CD8-positive, alpha-beta memory T cell (primary cell): ENCODE measurements around the gene RAD51B. TPM values are rescaled to one million over a fixed set of nuclear protein-coding genes. Genes with fewer than 3 reads are reported as not detected.

Experiments used
- CTCF ChIA-PET: fragments of 350-600 bp; sonication (Branson Sonifier 250); formaldehyde crosslinking; loops from one replicate; lab custom pipeline; 2021; ENCODE audit warnings: antibody characterized with exemption; lab: Charles Lee
- POLR2A ChIA-PET: fragments of 350-600 bp; sonication (Branson Sonifier 250); formaldehyde crosslinking; loops from one replicate; lab custom pipeline; 2021; ENCODE audit warnings: antibody characterized with exemption; lab: Charles Lee
- DNase-seq, 5 donors: peaks; one replicate each; pipeline versions ENCODE4 v3.0.0 to v3.0.0-alpha.2; 2020 to 2022; ENCODE audit warnings: mixed read lengths in 1 of 5
- H3K27ac ChIP-seq: one replicate; pipeline ENCODE4 v1.7.0; 2013; ENCODE audit warnings: low read depth, mild to moderate bottlenecking, low read length, moderate library complexity
- H3K27me3 ChIP-seq: 2 replicates; pipeline ENCODE4 v1.7.0; 2013; ENCODE audit warnings: low read length, mild to moderate bottlenecking; ENCODE audit not compliant: insufficient read depth, poor library complexity, severe bottlenecking
- H3K36me3 ChIP-seq: 2 replicates; pipeline ENCODE4 v1.7.0; 2013; ENCODE audit warnings: mild to moderate bottlenecking, low read length, moderate library complexity; ENCODE audit not compliant: insufficient read depth
- H3K4me1 ChIP-seq: 2 replicates; pipeline ENCODE4 v1.7.0; 2013; ENCODE audit warnings: mild to moderate bottlenecking, low read length, moderate library complexity; ENCODE audit not compliant: insufficient read depth
- H3K4me3 ChIP-seq: 2 replicates; pipeline ENCODE4 v1.7.0; 2013; ENCODE audit warnings: mild to moderate bottlenecking, low read length
- H3K9me3 ChIP-seq: 2 replicates; pipeline ENCODE4 v1.7.0; 2013; ENCODE audit warnings: mild to moderate bottlenecking, low read length
- H3K27ac Mint-ChIP-seq, 8 donors: one replicate each; pipeline ENCODE4 v1.8.0; 2020 to 2021; ENCODE audit warnings: mixed read lengths in 8 of 8, mild to moderate bottlenecking in 6 of 8, inconsistent platforms in 3 of 8, moderate library complexity in 3 of 8
- H3K27me3 Mint-ChIP-seq, 2 donors: one replicate each; pipeline ENCODE4 v1.8.0; 2020 to 2021; ENCODE audit warnings: mixed read lengths in 2 of 2, mild to moderate bottlenecking in 1 of 2, moderate library complexity in 1 of 2
- H3K36me3 Mint-ChIP-seq, 3 donors: one replicate each; pipeline ENCODE4 v1.8.0; 2020 to 2021; ENCODE audit warnings: mixed read lengths in 3 of 3, inconsistent platforms in 1 of 3, mild to moderate bottlenecking in 1 of 3
- H3K4me1 Mint-ChIP-seq, 3 donors: one replicate each; pipeline ENCODE4 v1.8.0; 2020 to 2021; ENCODE audit warnings: mixed read lengths in 3 of 3, inconsistent platforms in 1 of 3, mild to moderate bottlenecking in 1 of 3
- H3K4me3 Mint-ChIP-seq, 7 donors: one replicate each; pipeline ENCODE4 v1.8.0; 2020 to 2021; ENCODE audit warnings: mixed read lengths in 7 of 7, mild to moderate bottlenecking in 6 of 7, moderate library complexity in 4 of 7, inconsistent platforms in 2 of 7
- H3K9me3 Mint-ChIP-seq, 5 donors: one replicate each; pipeline ENCODE4 v1.8.0; 2020 to 2022; ENCODE audit warnings: mixed read lengths in 5 of 5, mild to moderate bottlenecking in 3 of 5, moderate library complexity in 2 of 5, inconsistent platforms in 1 of 5
- polyA plus RNA-seq: library from polyadenylated mRNA; unstranded; fragments of 300-500 nt; fragmentation: Illumina TruSeq; gene quantifications from one replicate; pipeline ENCODE4 v1.2.3, GENCODE V29; 2021
- total RNA-seq, 2 experiments: library from RNA; stranded (reverse); gene quantifications; one replicate each; pipeline ENCODE4 v1.2.3, GENCODE V29; 2021

The RAD51B gene
- total and polyA plus RNA-seq, 3 experiments from 2014 or later, result 15.7 to 22.9 (median 17.4) TPM

DNA sequence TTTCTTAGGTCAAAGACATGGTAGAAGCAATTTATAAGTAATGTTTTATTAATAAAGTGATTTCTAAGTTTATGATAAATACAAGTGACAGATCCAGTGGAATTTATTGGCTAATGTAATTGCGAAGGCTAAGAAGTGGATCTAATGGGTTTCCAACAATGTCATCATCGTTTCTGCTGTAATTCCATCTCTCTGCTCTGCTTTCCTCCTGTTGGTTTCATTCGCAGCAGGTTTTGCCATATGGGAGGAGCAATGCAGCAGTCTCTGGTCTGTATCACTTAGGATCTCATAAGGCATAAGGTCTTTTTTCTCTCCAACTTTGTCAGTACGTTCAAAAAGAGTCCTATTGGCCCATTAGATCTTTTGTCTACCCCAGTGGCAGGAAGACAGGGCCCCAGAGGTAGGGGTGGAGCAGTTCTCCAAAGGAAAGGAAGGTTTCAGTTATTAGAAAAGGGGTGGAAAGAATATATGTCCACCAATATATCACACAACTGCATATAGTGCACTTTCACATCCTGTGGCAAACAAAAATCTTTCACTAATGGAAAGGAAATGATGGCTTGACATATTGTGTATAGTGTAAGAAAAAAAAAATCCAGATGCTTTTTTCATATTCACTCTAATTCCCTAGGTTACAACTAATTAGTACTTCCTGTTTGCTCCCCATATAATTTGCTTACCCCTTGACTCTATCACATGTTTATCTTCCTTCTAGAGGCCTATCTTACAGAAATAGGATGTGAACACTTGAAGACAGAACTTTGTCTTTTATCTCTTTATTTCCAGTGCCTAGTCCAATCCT lies 522.0 kb downstream of the RAD51B start:
- Histone ChIP-seq H3K4me3 (no peak overlapping the region), H3K36me3 (no peaks in the 10 kb centered on the region), H3K9me3 (no peaks in the 10 kb centered on the region), H3K4me1 (peaks cover 8% of the 10 kb centered on the region), H3K27ac (no peak overlapping the region), H3K27me3 (no peaks in the 10 kb centered on the region)
- DNase-seq, result no peak
- CTCF ChIA-PET, result no interaction called here
- H3K27me3 Mint-ChIP-seq, result no peaks in the 10 kb centered on the region
- H3K36me3 Mint-ChIP-seq, result peaks cover 0 to 10% (median 6%) of the 10 kb centered on the region in 3 donors
- H3K27ac Mint-ChIP-seq, result no peak overlapping the region
- H3K9me3 Mint-ChIP-seq, result peaks cover 0 to 3% (median 0%) of the 10 kb centered on the region in 5 donors
- POLR2A ChIA-PET, result no interaction called here
- H3K4me1 Mint-ChIP-seq, result peaks cover 9 to 14% (median 10%) of the 10 kb centered on the region in 3 donors
- no peak overlapping the region for H3K4me3 Mint-ChIP-seq

DNA sequence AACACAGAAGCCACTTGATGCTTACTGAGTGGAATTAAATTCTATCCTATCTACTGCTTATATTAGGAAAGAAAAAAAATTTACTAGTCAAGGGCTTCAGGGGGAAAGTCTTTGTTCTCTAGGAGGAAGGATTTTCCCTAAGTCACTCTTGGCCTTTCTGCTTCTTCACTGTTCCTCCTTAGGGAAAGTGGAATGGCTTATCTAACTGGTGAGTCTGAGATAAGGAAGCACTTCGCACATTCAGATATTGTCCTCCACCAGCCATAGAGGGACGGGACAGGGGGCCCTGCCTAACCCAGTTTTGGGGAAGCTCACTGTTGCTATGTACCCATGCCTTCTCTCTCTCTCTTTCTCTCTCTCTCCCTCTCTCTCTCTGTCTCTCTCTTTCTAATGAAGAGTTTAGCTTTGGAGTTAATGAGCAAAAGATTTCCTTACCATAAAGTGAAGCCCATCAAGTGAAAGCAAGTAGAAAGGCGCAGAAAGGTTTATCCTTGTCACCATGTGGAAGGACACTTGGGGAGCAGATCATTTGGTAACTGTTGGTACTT lies 522.7 kb downstream of the RAD51B start:
- Mint-ChIP-seq H3K4me1 (peaks cover 9 to 14% (median 10%) of the 10 kb centered on the region in 3 donors), H3K4me3 (no peak overlapping the region)
- POLR2A ChIA-PET, result no interaction called here

DNA sequence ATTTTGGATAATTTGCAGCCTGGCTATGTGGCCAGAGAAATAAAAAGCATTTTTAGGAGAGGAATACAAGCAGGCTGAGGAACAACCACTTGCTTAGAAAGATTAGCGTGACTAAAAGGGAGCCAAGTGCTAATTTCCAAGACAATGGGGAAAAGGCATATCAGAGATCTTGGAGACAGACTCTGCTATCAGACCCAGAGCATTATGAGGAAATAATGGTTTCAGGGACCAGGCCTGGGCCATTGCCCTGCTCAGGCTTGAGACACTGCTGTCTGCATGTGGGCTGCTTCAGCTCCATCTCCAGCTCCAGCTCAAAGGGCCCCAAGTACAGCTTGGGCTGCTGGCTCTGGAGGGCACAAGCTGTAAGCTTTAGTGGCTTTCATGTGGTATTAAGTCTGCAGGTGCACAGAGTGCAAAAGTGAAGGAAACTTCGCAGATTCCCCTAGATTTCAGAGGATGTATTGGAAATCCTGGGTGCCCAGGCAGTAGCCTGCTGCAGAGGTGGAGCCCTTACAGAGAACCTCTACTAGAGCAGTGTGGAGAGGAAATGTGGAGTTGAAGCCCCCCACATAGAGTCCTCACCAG lies 524.0 kb downstream of the RAD51B start:
- Mint-ChIP-seq H3K9me3 (peaks cover 0 to 3% (median 0%) of the 10 kb centered on the region in 5 donors), H3K4me3 (no peak overlapping the region), H3K36me3 (peaks cover 0 to 10% (median 8%) of the 10 kb centered on the region in 3 donors), H3K27ac (no peak overlapping the region), H3K27me3 (no peaks in the 10 kb centered on the region), H3K4me1 (peaks cover 9 to 14% (median 10%) of the 10 kb centered on the region in 3 donors)
- ChIA-PET CTCF (interaction anchor here (1.1 kb wide), 1 partner anchor 31 kb away, joined by 3 read pairs; no protein-coding TSS in a partner anchor), POLR2A (no interaction called here)
- H3K27me3 ChIP-seq, result no peaks in the 10 kb centered on the region
- H3K36me3 ChIP-seq, result no peaks in the 10 kb centered on the region
- H3K4me3 ChIP-seq, result no peak overlapping the region
- no peak overlapping the region for H3K27ac ChIP-seq
- no peak for DNase-seq
- H3K4me1 ChIP-seq, result peaks cover 8% of the 10 kb centered on the region
- no peaks in the 10 kb centered on the region for H3K9me3 ChIP-seq

More for the DNA sequence above, 522.7 kb downstream of the RAD51B start:
- DNase-seq, result no peak
- Histone ChIP-seq H3K36me3 (no peaks in the 10 kb centered on the region), H3K27ac (no peak overlapping the region), H3K9me3 (no peaks in the 10 kb centered on the region), H3K4me3 (no peak overlapping the region), H3K4me1 (peaks cover 8% of the 10 kb centered on the region), H3K27me3 (no peaks in the 10 kb centered on the region)
- Mint-ChIP-seq H3K36me3 (peaks cover 0 to 10% (median 6%) of the 10 kb centered on the region in 3 donors), H3K9me3 (peaks cover 0 to 3% (median 0%) of the 10 kb centered on the region in 5 donors), H3K27ac (no peak overlapping the region), H3K27me3 (no peaks in the 10 kb centered on the region)
- CTCF ChIA-PET, result no interaction called here

DNA sequence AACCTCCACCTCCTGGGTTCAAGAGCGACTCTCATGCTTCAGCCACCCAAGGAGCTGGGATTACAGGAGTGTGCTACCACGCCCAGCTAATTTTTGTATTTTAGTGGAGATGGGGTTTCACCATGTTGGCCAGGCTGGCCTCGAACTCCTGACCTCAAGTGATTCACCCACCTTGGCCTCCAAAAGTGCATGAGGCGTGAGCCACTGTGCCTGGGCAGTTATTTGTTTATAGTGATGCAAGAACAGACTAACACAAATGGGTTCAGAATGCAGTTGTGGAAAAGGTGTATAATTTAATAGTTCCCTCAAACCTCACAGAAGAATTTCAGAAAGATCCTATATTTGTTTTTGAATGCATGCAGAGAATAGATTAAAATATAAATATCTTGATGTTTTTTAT lies 526.2 kb downstream of the RAD51B start:
- ChIA-PET POLR2A (no interaction called here), CTCF (interaction anchor here (0.8 kb wide), 1 partner anchor 470 kb away, joined by 3 read pairs; no protein-coding TSS in a partner anchor)
- no peaks in the 10 kb centered on the region for H3K27me3 ChIP-seq
- Mint-ChIP-seq H3K4me1 (peaks cover 9 to 11% (median 10%) of the 10 kb centered on the region in 3 donors), H3K4me3 (no peak overlapping the region), H3K9me3 (peaks cover 0 to 3% (median 0%) of the 10 kb centered on the region in 5 donors), H3K27ac (no peak overlapping the region), H3K27me3 (no peaks in the 10 kb centered on the region), H3K36me3 (peaks cover 0 to 10% (median 8%) of the 10 kb centered on the region in 3 donors)
- no peak overlapping the region for H3K27ac ChIP-seq
- no peak for DNase-seq
- peaks cover 8% of the 10 kb centered on the region for H3K4me1 ChIP-seq
- H3K4me3 ChIP-seq, result no peak overlapping the region
- H3K9me3 ChIP-seq, result no peaks in the 10 kb centered on the region
- H3K36me3 ChIP-seq, result no peaks in the 10 kb centered on the region

DNA sequence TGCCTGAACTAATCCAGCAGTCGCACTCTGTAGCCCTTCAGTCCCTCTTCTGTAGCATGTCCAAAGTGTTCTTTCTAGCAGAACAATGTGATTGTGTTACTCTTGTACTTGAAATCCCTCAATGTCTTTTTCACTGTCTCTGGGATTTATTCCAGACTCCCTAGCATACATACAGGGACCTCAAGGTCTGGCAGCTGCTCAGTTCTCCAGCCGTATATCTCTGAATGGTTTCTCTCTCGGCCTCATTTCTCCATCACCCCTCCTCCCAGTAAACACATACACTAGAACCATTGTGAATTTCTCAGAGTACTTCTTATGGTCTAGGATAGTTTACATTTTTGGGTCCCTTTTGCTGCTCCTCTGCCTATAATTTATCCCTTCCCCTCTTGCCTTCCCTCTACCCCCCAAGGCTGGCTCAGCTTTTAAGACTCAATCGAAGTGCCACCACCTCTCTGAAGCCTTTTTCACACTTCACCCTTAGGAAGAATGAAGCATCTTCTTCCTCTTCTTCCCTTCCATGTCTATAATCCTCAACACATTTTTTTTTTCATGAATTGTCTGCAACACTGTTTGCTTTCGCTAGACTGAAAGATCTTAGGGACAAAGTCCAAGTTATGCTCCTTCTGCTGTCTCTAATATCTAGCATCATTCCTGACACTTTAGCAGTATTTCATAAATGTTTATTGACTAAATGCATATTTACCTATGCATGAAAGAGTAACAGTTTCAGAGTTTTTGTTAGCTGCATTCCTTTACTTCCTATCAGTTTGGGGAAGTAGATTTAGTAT lies 527.2 kb downstream of the RAD51B start:
- Histone ChIP-seq H3K27me3 (no peaks in the 10 kb centered on the region), H3K36me3 (no peaks in the 10 kb centered on the region), H3K4me3 (no peak overlapping the region), H3K4me1 (peaks cover 4% of the 10 kb centered on the region), H3K27ac (no peak overlapping the region), H3K9me3 (no peaks in the 10 kb centered on the region)
- H3K4me1 Mint-ChIP-seq, result peaks cover 4% of the 10 kb centered on the region in 3 donors
- CTCF ChIA-PET, result no interaction called here
- POLR2A ChIA-PET, result no interaction called here
- H3K27me3 Mint-ChIP-seq, result no peaks in the 10 kb centered on the region
- H3K27ac Mint-ChIP-seq, result peak overlapping the region in 2 of 8 donors; percentile 4 to 19
- no peak overlapping the region for H3K4me3 Mint-ChIP-seq
- peaks cover 0 to 10% (median 8%) of the 10 kb centered on the region in 3 donors for H3K36me3 Mint-ChIP-seq
- peaks cover 0 to 3% (median 0%) of the 10 kb centered on the region in 5 donors for H3K9me3 Mint-ChIP-seq
- no peak for DNase-seq

DNA sequence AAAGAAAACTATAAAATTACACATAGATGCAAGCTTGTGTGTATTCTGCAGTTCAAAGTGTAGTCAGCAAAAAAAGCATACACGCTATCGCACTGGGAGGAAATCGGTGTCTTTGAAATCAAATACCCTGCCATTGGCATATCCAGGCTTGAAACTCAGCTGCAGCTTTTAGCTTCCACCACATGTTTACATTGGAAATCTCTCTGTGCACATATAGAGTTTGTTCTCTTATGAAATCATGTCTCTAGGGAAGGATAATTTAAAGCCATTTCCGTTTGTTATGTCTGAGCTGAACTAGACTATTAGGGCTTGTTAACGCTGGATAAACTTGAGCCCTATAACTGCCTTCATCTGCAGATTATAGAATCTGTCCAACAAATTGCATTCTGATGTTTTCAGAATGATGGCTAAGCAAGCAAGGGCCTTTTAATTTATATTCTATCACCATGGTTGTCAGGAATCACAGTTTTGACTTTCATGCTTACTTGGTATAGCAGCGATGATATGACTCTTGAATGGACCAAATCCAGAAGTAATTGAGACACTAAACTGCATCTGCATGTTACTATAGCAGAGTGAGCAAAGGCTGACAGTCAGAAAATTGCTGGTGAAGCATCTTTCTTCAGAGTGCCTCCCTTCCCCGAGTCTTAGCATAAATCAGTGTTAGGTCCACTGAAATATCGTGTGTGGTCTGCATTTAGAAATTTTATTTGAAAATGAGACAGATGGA lies 530.5 kb downstream of the RAD51B start:
- ChIA-PET CTCF (no interaction called here), POLR2A (no interaction called here)
- H3K4me3 ChIP-seq, result no peak overlapping the region

DNA sequence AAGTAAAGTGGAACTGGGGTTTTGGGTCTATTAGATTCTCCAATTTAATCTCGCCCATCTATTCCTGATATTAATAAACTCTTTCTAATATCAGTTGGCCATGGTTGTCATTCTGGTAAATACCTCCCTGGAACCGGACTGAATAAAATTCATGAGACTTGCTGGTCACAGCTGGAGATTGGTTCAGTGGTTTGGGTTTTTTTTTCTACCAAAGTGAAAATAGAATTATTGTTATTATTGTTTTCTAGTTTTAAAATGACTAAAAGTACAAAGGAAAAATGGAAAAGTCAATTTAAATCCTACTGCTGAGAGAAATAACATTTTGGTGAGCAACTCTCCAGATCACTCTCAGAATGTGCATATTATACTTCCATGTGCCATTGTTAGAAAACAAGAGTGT lies 535.8 kb downstream of the RAD51B start:
- Mint-ChIP-seq H3K4me3 (no peak overlapping the region), H3K27me3 (no peaks in the 10 kb centered on the region), H3K4me1 (peaks cover 4 to 12% (median 6%) of the 10 kb centered on the region in 3 donors), H3K36me3 (peaks cover 0 to 4% (median 0%) of the 10 kb centered on the region in 3 donors), H3K27ac (no peak overlapping the region), H3K9me3 (no peaks in the 10 kb centered on the region)
- POLR2A ChIA-PET, result no interaction called here
- Histone ChIP-seq H3K27ac (no peak overlapping the region), H3K4me3 (no peak overlapping the region), H3K9me3 (no peaks in the 10 kb centered on the region), H3K4me1 (peaks cover 11% of the 10 kb centered on the region), H3K27me3 (no peaks in the 10 kb centered on the region), H3K36me3 (no peaks in the 10 kb centered on the region)
- CTCF ChIA-PET, result no interaction called here
- no peak for DNase-seq

More for the DNA sequence above, 530.5 kb downstream of the RAD51B start:
- Histone ChIP-seq H3K27ac (no peak overlapping the region), H3K9me3 (no peaks in the 10 kb centered on the region), H3K27me3 (no peaks in the 10 kb centered on the region), H3K36me3 (no peaks in the 10 kb centered on the region), H3K4me1 (no peaks in the 10 kb centered on the region)
- peaks cover 0 to under 1% (median 0%) of the 10 kb centered on the region in 3 donors for H3K4me1 Mint-ChIP-seq
- peaks cover 0 to 3% (median 0%) of the 10 kb centered on the region in 5 donors for H3K9me3 Mint-ChIP-seq
- no peaks in the 10 kb centered on the region for H3K27me3 Mint-ChIP-seq
- no peak overlapping the region for H3K27ac Mint-ChIP-seq
- DNase-seq, result no peak
- H3K36me3 Mint-ChIP-seq, result peaks cover 0 to 7% (median 6%) of the 10 kb centered on the region in 3 donors
- no peak overlapping the region for H3K4me3 Mint-ChIP-seq
